Liver (tissue), 9 donors: ENCODE data around the gene ARL6IP4. TPM values are rescaled to one million over a fixed set of nuclear protein-coding genes. Genes with fewer than 3 reads are reported as not detected.

Experiments
- DNase-seq: peaks from one replicate; pipeline ENCODE4 v3.0.0-alpha.2; 2017; ENCODE audit warnings: low spot score
- H3K27ac ChIP-seq, 2 donors: one replicate each; pipeline ENCODE4 v1.7.0; 2013; ENCODE audit warnings: inconsistent platforms in 2 of 2, low read length in 2 of 2, control low read depth in 1 of 2, low read depth in 1 of 2, mild to moderate bottlenecking in 1 of 2
- H3K27me3 ChIP-seq, 4 donors: one replicate each; pipeline versions ENCODE4 v1.6.1 to v1.7.0; 2013; ENCODE audit warnings: low read length in 3 of 4, inconsistent platforms in 1 of 4, mild to moderate bottlenecking in 1 of 4, moderate library complexity in 1 of 4; ENCODE audit not compliant: control insufficient read depth in 4 of 4, insufficient read depth in 4 of 4
- H3K36me3 ChIP-seq, 4 donors: one replicate each; pipeline versions ENCODE4 v1.6.1 to v1.7.0; 2013; ENCODE audit warnings: low read length in 3 of 4, mild to moderate bottlenecking in 3 of 4, low read depth in 1 of 4, moderate library complexity in 1 of 4; ENCODE audit not compliant: control insufficient read depth in 4 of 4, insufficient read depth in 3 of 4
- H3K4me1 ChIP-seq, 4 donors: one replicate each; pipeline versions ENCODE4 v1.6.1 to v1.7.0; 2013; ENCODE audit warnings: low read length in 3 of 4, mild to moderate bottlenecking in 3 of 4, moderate library complexity in 1 of 4; ENCODE audit not compliant: control insufficient read depth in 4 of 4, insufficient read depth in 4 of 4
- H3K4me3 ChIP-seq, 3 donors: one replicate each; pipeline versions ENCODE4 v1.6.1 to v1.7.0; 2013; ENCODE audit warnings: low read length in 3 of 3, control low read depth in 1 of 3, low read depth in 1 of 3, mild to moderate bottlenecking in 1 of 3
- H3K9ac ChIP-seq, 2 donors: one replicate each; pipeline ENCODE4 v1.7.0; 2013; ENCODE audit warnings: low read length in 2 of 2, mild to moderate bottlenecking in 2 of 2, moderate library complexity in 2 of 2, control low read depth in 1 of 2, low read depth in 1 of 2
- H3K9me3 ChIP-seq, 4 donors: one replicate each; pipeline versions ENCODE4 v1.6.1 to v1.7.0; 2013; ENCODE audit warnings: low read length in 3 of 4; ENCODE audit not compliant: control insufficient read depth in 4 of 4
- ATF3 ChIP-seq: IDR thresholded peaks from 2 replicates; pipeline ENCODE4 v1.6.1; 2016; ENCODE audit warnings: antibody characterized with exemption
- CTCF ChIP-seq: fragments of 150-350 bp; IDR thresholded peaks from 2 replicates; pipeline ENCODE4 v1.5.1; 2017; ENCODE audit warnings: improper control_type of control experiment, low read depth, low read length; ENCODE audit not compliant: missing input control
- EGR1 ChIP-seq, 2 donors: IDR thresholded peaks; 2 replicates each; pipeline ENCODE4 v1.6.1; 2016 to 2018; ENCODE audit warnings: antibody characterized with exemption in 2 of 2, low read depth in 2 of 2
- FOXA1 ChIP-seq: IDR thresholded peaks from 2 replicates; pipeline ENCODE4 v1.6.1; 2016; ENCODE audit warnings: antibody characterized with exemption
- FOXA2 ChIP-seq: IDR thresholded peaks from 2 replicates; pipeline ENCODE4 v1.6.1; 2016; ENCODE audit warnings: antibody characterized with exemption
- GABPA ChIP-seq, 2 donors: IDR thresholded peaks in 1 of 2; conservative IDR thresholded peaks in 1 of 2; 2 replicates each; pipeline ENCODE4 v1.6.1; 2016; ENCODE audit warnings: antibody characterized with exemption in 2 of 2, mild to moderate bottlenecking in 1 of 2, moderate library complexity in 1 of 2
- HNF4A ChIP-seq, 2 donors: conservative IDR thresholded peaks; 2 replicates each; pipeline ENCODE4 v1.6.1; 2016; ENCODE audit warnings: antibody characterized with exemption in 2 of 2, mild to moderate bottlenecking in 2 of 2
- HNF4G ChIP-seq: IDR thresholded peaks from 2 replicates; pipeline ENCODE4 v1.6.1; 2016; ENCODE audit warnings: antibody characterized with exemption
- JUND ChIP-seq, 2 donors: IDR thresholded peaks; 2 replicates each; pipeline ENCODE4 v1.6.1; 2016; ENCODE audit warnings: antibody characterized with exemption in 2 of 2
- MAX ChIP-seq: IDR thresholded peaks from 2 replicates; pipeline ENCODE4 v1.6.1; 2016; ENCODE audit warnings: antibody characterized with exemption
- NR2F2 ChIP-seq: IDR thresholded peaks from 2 replicates; pipeline ENCODE4 v1.6.1; 2016; ENCODE audit warnings: antibody characterized with exemption
- RAD21 ChIP-seq, 2 donors: IDR thresholded peaks; 2 replicates each; pipeline ENCODE4 v1.6.1; 2016; ENCODE audit warnings: antibody characterized with exemption in 2 of 2, mild to moderate bottlenecking in 2 of 2
- REST ChIP-seq: IDR thresholded peaks from 2 replicates; pipeline ENCODE4 v1.6.1; 2016; ENCODE audit warnings: antibody characterized with exemption, mild to moderate bottlenecking
- RXRA ChIP-seq, 2 donors: IDR thresholded peaks; 2 replicates each; pipeline ENCODE4 v1.6.1; 2017 to 2018; ENCODE audit warnings: antibody characterized with exemption in 2 of 2, mild to moderate bottlenecking in 1 of 2
- SP1 ChIP-seq: IDR thresholded peaks from 2 replicates; pipeline ENCODE4 v1.6.1; 2018; ENCODE audit warnings: antibody characterized with exemption, mild to moderate bottlenecking
- TAF1 ChIP-seq: conservative IDR thresholded peaks from 2 replicates; pipeline ENCODE4 v1.6.1; 2016; ENCODE audit warnings: antibody characterized with exemption, mild to moderate bottlenecking
- YY1 ChIP-seq: IDR thresholded peaks from 2 replicates; pipeline ENCODE4 v1.6.1; 2016; ENCODE audit warnings: antibody characterized with exemption, mild to moderate bottlenecking
- ZBTB33 ChIP-seq: IDR thresholded peaks from 2 replicates; pipeline ENCODE4 v1.6.1; 2016; ENCODE audit warnings: antibody characterized with exemption
- WGBS: extraction: QIAGEN DNeasy Blood & Tissue Kit; methylation state at CpG from one replicate; pipeline ENCODE4 v1.1.7; 2013; 5-methylcytosine and 5-hydroxymethylcytosine counted together
- polyA plus RNA-seq, 2 donors: library from polyadenylated mRNA; stranded (reverse) in 1 of 2; unstranded in 1 of 2; fragments of 200-250 nt in 1 of 2; fragments of >200 nt in 1 of 2; fragmentation: Nextera tagmentation in 1 of 2; extraction: Ambion mirVana in 1 of 2; gene quantifications; one replicate each; pipeline versions ENCODE4 v1.2.1 to v1.2.3, GENCODE V29; 2013 to 2015
- total RNA-seq, 2 donors: library from RNA; depleted of rRNA; stranded (reverse); fragments of >200 nt; gene quantifications; one replicate each; pipeline ENCODE4 v1.2.3, GENCODE V29; 2014
- donor health status: healthy.
- donor health status: healthy.
- donor health status: healthy.
- donor health status: healthy.
- donor health status: healthy.

ARL6IP4 gene
- total and polyA plus RNA-seq, 4 donors = 59.2 to 187 (median 121) TPM

- TF ChIP-seq JUND (IDR thresholded peaks at IDR 0.05) = no peak
- TF ChIP-seq HNF4G = no peak
- TF ChIP-seq TAF1 = no peak
- TF ChIP-seq NR2F2 = no peak
- TF ChIP-seq RAD21 (IDR thresholded peaks at IDR 0.05) = no peak
- TF ChIP-seq ATF3 = no peak
- TF ChIP-seq EGR1 (IDR thresholded peaks at IDR 0.05; ENCODE audit: low read depth in 2 of 2) = no peak
- TF ChIP-seq FOXA2 = no peak
- no peak for TF ChIP-seq REST
- no peak for TF ChIP-seq GABPA (IDR thresholded peaks at IDR 0.05 in 1 of 2, conservative IDR thresholded peaks at IDR 0.05 in 1 of 2)
- no peak for TF ChIP-seq ZBTB33
- TF ChIP-seq HNF4A (conservative IDR thresholded peaks at IDR 0.05) = no peak
- TF ChIP-seq SP1 = no peak
- TF ChIP-seq RXRA (IDR thresholded peaks at IDR 0.05) = no peak
- TF ChIP-seq MAX = no peak
- no peak for TF ChIP-seq CTCF
- TF ChIP-seq YY1 = no peak
- no peak for TF ChIP-seq FOXA1
- DNase-seq = no peak
- Histone ChIP-seq H3K27ac (no peak overlapping the region), H3K27me3 (no peaks in the 10 kb centered on the region), H3K9me3 (no peaks in the 10 kb centered on the region), H3K4me1 (peaks cover under 1 to 67% (median 52%) of the 10 kb centered on the region in 4 donors), H3K9ac (no peak overlapping the region), H3K4me3 (no peak overlapping the region), H3K36me3 (peaks cover 0 to 3% (median under 1%) of the 10 kb centered on the region in 4 donors)
- 91% methylated on average over 6 of the region's 6 CpGs for WGBS
These were observed 3.3 kb upstream of the ARL6IP4 start for GRCh38 chr12:122977153-122977552.
